Type B pancreatic cell (in vitro differentiated cells): ENCODE measurements around the gene C19orf81. TPM values are rescaled to one million over a fixed set of nuclear protein-coding genes. Genes with fewer than 3 reads are reported as not detected.

Experiments used
- DNase-seq: peaks from one replicate; pipeline ENCODE4 v3.0.0; 2021; ENCODE audit warnings: mixed read lengths; ENCODE audit not compliant: unreplicated experiment; ENCODE audit errors: extremely low spot score
- H3K27ac Mint-ChIP-seq: 2 replicates; pipeline ENCODE4 v1.8.0; 2021; ENCODE audit warnings: mild to moderate bottlenecking, mixed read lengths
- H3K27me3 Mint-ChIP-seq: 2 replicates; pipeline ENCODE4 v1.8.0; 2021; ENCODE audit warnings: mixed read lengths
- H3K36me3 Mint-ChIP-seq: 2 replicates; pipeline ENCODE4 v1.8.0; 2021; ENCODE audit warnings: mixed read lengths
- H3K4me1 Mint-ChIP-seq: one replicate; pipeline ENCODE4 v1.8.0; 2021; ENCODE audit warnings: mixed read lengths; ENCODE audit not compliant: unreplicated experiment
- H3K4me3 Mint-ChIP-seq: 2 replicates; pipeline ENCODE4 v1.8.0; 2021; ENCODE audit warnings: mild to moderate bottlenecking, mixed read lengths
- H3K9me3 Mint-ChIP-seq: 2 replicates; pipeline ENCODE4 v1.8.0; 2021; ENCODE audit warnings: mixed read lengths
- CTCF ChIP-seq: fragments of 200-600 bp; sonication (generic); conservative IDR thresholded peaks from 2 replicates; pipeline ENCODE4 v1.5.0; 2021; ENCODE audit warnings: antibody characterized with exemption, mild to moderate bottlenecking
- total RNA-seq: library from RNA; stranded (reverse); gene quantifications from 2 replicates; pipeline ENCODE4 v1.2.1, GENCODE V29; 2021; ENCODE audit warnings: low replicate concordance

Gene C19orf81
- total RNA-seq, 1 donor from 2014 or later: 3.7 TPM

GRCh38 chr19:50696094-50696483 is 46.8 kb downstream of the C19orf81 start:
- H3K27ac Mint-ChIP-seq: no peak overlapping the region
- peaks cover 85% of the 10 kb centered on the region for H3K27me3 Mint-ChIP-seq
- no peaks in the 10 kb centered on the region for H3K9me3 Mint-ChIP-seq
- H3K4me1 Mint-ChIP-seq: no peaks in the 10 kb centered on the region
- TF ChIP-seq CTCF: no peak
- no peak for DNase-seq
- H3K4me3 Mint-ChIP-seq: no peak overlapping the region
- H3K36me3 Mint-ChIP-seq: no peaks in the 10 kb centered on the region

- no peak for TF ChIP-seq CTCF
- H3K27me3 Mint-ChIP-seq: peaks cover 77% of the 10 kb centered on the region
- no peaks in the 10 kb centered on the region for H3K9me3 Mint-ChIP-seq
- no peak overlapping the region for H3K4me3 Mint-ChIP-seq
- no peak overlapping the region for H3K27ac Mint-ChIP-seq
- no peaks in the 10 kb centered on the region for H3K36me3 Mint-ChIP-seq
- no peak for DNase-seq
- no peaks in the 10 kb centered on the region for H3K4me1 Mint-ChIP-seq
Observed at GRCh38 chr19:50697414-50698124, 48.3 kb downstream of the C19orf81 start.

GRCh38 chr19:50701367-50701985 is 52.2 kb downstream of the C19orf81 start:
- Mint-ChIP-seq H3K4me1 (peaks cover 3% of the 10 kb centered on the region), H3K4me3 (no peak overlapping the region), H3K27ac (no peak overlapping the region), H3K9me3 (no peaks in the 10 kb centered on the region), H3K36me3 (no peaks in the 10 kb centered on the region), H3K27me3 (peaks cover 72% of the 10 kb centered on the region)
- DNase-seq: no peak
- TF ChIP-seq CTCF: no peak

- DNase-seq: no peak
Observed at GRCh38 chr19:50702158-50702870, 53.1 kb downstream of the C19orf81 start.

More at GRCh38 chr19:50702158-50702870, 53.1 kb downstream of the C19orf81 start:
- TF ChIP-seq CTCF: no peak
- Mint-ChIP-seq H3K4me1 (peaks cover 3% of the 10 kb centered on the region), H3K9me3 (no peaks in the 10 kb centered on the region), H3K4me3 (no peak overlapping the region), H3K27me3 (peaks cover 69% of the 10 kb centered on the region), H3K27ac (no peak overlapping the region), H3K36me3 (no peaks in the 10 kb centered on the region)
